K562 (cell line): ENCODE results near the gene VDR. TPM values are rescaled to one million over a fixed set of nuclear protein-coding genes. Genes with fewer than 3 reads are reported as not detected.

ENCODE experiments used
- ATAC-seq: fragments of 200-7000 bp; cut with Tn5 transposase; 3 replicates; pipeline ENCODE4 v1.9.1; 2020; ENCODE audit warnings: moderate library complexity
- BruUV-seq: library from RNA; stranded (reverse); fragments of 400-500 nt; replicated peaks from 2 replicates; lab custom pipeline; 2021; lab: Mats Ljungman, UMichigan
- CTCF ChIA-PET: fragments of 300-600 bp; formaldehyde crosslinking; extraction: SDS; loops from one replicate; lab custom pipeline; 2021; ENCODE audit warnings: low intra/inter-chr PET ratio; lab: Yijun Ruan, JAX
- POLR2A ChIA-PET: fragments of 300-600, 350-650 bp; sonication (Branson Sonifier 250); formaldehyde crosslinking; extraction: SDS; loops from one replicate; lab custom pipeline; 2021; ENCODE audit warnings: antibody characterized with exemption, inconsistent platforms; lab: Yijun Ruan, JAX
- DNase-seq, 4 experiments: peaks; one replicate each; pipeline versions ENCODE4 v3.0.0 to v3.0.0-alpha.2; 2011 to 2018; ENCODE audit warnings: low spot score in 3 of 4, mixed read lengths in 3 of 4; ENCODE audit errors: extremely low read depth in 1 of 4
- FAIRE-seq: peaks from 2 replicates; lab custom pipeline; 2011; peaks lifted over from hg19 to GRCh38; lab: Jason Lieb, UNC
- H2AFZ ChIP-seq: 2 replicates; pipeline ENCODE4 v1.6.0; 2011; ENCODE audit warnings: low read depth, low read length, control low read depth, inconsistent platforms
- H3K27ac ChIP-seq: fragments of 200-600 bp; 3 replicates; pipeline ENCODE4 v1.8.0; 2011; ENCODE audit warnings: low read depth, mild to moderate bottlenecking, control low read depth, inconsistent platforms, low read length, moderate library complexity, mixed read lengths; ENCODE audit errors: extremely low read depth
- H3K27me3 ChIP-seq, 2 experiments: fragments of 300-600 bp in 1 of 2; 2 replicates in 1 of 2; 3 replicates in 1 of 2; pipeline versions ENCODE4 v1.6.0 to v1.8.0; 2011; ENCODE audit warnings: inconsistent platforms in 2 of 2, low read length in 2 of 2, mild to moderate bottlenecking in 1 of 2, mixed read lengths in 1 of 2, moderate library complexity in 1 of 2; ENCODE audit not compliant: control insufficient read depth in 2 of 2, insufficient read depth in 2 of 2
- H3K36me3 ChIP-seq: fragments of 300-600 bp; 3 replicates; pipeline ENCODE4 v1.8.0; 2011; ENCODE audit warnings: mild to moderate bottlenecking, low read length, inconsistent platforms; ENCODE audit not compliant: control insufficient read depth, insufficient read depth
- H3K4me1 ChIP-seq, 2 experiments: fragments of 200-600 bp in 1 of 2; replicated peaks in 1 of 2; 2 replicates in 1 of 2; 3 replicates in 1 of 2; pipeline versions ENCODE4 v1.5.1 to v1.8.0; 2011; ENCODE audit warnings: inconsistent platforms in 2 of 2, low read length in 2 of 2, mild to moderate bottlenecking in 1 of 2, mixed read lengths in 1 of 2, moderate library complexity in 1 of 2; ENCODE audit not compliant: control insufficient read depth in 2 of 2, insufficient read depth in 2 of 2
- H3K4me2 ChIP-seq: 2 replicates; pipeline ENCODE4 v1.6.1; 2011; ENCODE audit warnings: low read length, control low read depth, inconsistent platforms, mixed read lengths; ENCODE audit not compliant: insufficient read depth
- H3K4me3 ChIP-seq: fragments of 200-600 bp; sonication (generic), shearing (Covaris generic); 2 replicates; pipeline ENCODE4 v1.5.1; 2016; ENCODE audit warnings: control low read depth, inconsistent platforms
- H3K79me2 ChIP-seq: fragments of 200-600 bp; 3 replicates; pipeline ENCODE4 v1.8.0; 2011; ENCODE audit warnings: low read length, inconsistent platforms; ENCODE audit not compliant: control insufficient read depth, insufficient read depth
- H3K9ac ChIP-seq, 2 experiments: 2 replicates each; pipeline versions ENCODE4 v1.6.0 to v1.6.1; 2011; ENCODE audit warnings: low read depth in 2 of 2, low read length in 2 of 2, control low read depth in 1 of 2, inconsistent platforms in 1 of 2, mild to moderate bottlenecking in 1 of 2, mixed read lengths in 1 of 2; ENCODE audit not compliant: insufficient read depth in 1 of 2
- H3K9me1 ChIP-seq: one replicate; pipeline ENCODE4 v1.6.0; 2011; ENCODE audit warnings: inconsistent platforms, mild to moderate bottlenecking, low read length, moderate library complexity; ENCODE audit not compliant: control insufficient read depth, insufficient read depth
- H3K9me3 ChIP-seq: replicated peaks from 2 replicates; pipeline ENCODE4 v1.5.1; 2011; ENCODE audit warnings: low read depth, low read length, inconsistent platforms; ENCODE audit not compliant: control insufficient read depth, insufficient read depth
- H4K20me1 ChIP-seq: replicated peaks from 2 replicates; pipeline ENCODE4 v1.6.1; 2011; ENCODE audit warnings: low read length, inconsistent platforms, mixed read lengths; ENCODE audit not compliant: control insufficient read depth, insufficient read depth
- ARID2 ChIP-seq: fragments of 450-650 bp; IDR thresholded peaks from 2 replicates; pipeline ENCODE4 v1.6.1; 2017; ENCODE audit warnings: antibody characterized with exemption, mild to moderate bottlenecking
- E2F6 ChIP-seq, 2 experiments: IDR thresholded peaks; 2 replicates each; pipeline ENCODE4 v1.6.1; 2011; ENCODE audit warnings: borderline replicate concordance in 1 of 2, control low read depth in 1 of 2, low read depth in 1 of 2, low read length in 1 of 2, mild to moderate bottlenecking in 1 of 2, mixed read lengths in 1 of 2, moderate library complexity in 1 of 2; ENCODE audit not compliant: insufficient read depth in 1 of 2, insufficient read length in 1 of 2, poor library complexity in 1 of 2, severe bottlenecking in 1 of 2; ENCODE audit errors: extremely low read depth in 1 of 2
- GATAD2A ChIP-seq: fragments of 450-650 bp; IDR thresholded peaks from 2 replicates; pipeline ENCODE4 v1.6.1; 2017
- KDM1A ChIP-seq, 2 experiments: fragments of 450-650 bp; IDR thresholded peaks; 2 replicates each; pipeline ENCODE4 v1.6.1; 2016; ENCODE audit warnings: mild to moderate bottlenecking in 2 of 2
- MAX ChIP-seq: sonication (generic); formaldehyde crosslinking; IDR thresholded peaks from 2 replicates; pipeline ENCODE4 v1.9.0; 2022; ENCODE audit warnings: mild to moderate bottlenecking, missing genetic modification reagents
- NR2F6 ChIP-seq: fragments of 450-650 bp; formaldehyde crosslinking; IDR thresholded peaks from 2 replicates; pipeline ENCODE4 v1.4.0; 2020; ENCODE audit warnings: mild to moderate bottlenecking
- PHF8 ChIP-seq: fragments of 200-600 bp; sonication (generic); IDR thresholded peaks from 2 replicates; pipeline ENCODE4 v1.6.1; 2012; ENCODE audit warnings: mixed run types, mild to moderate bottlenecking, inconsistent platforms, low read length, moderate library complexity, borderline replicate concordance
- PURB ChIP-seq: sonication (generic); formaldehyde crosslinking; IDR thresholded peaks from 2 replicates; pipeline ENCODE4 v1.9.0; 2021; ENCODE audit warnings: low read depth, mild to moderate bottlenecking, missing genetic modification reagents
- RBM39 ChIP-seq: fragments of 200-400 bp; formaldehyde crosslinking; optimal IDR thresholded peaks from 2 replicates; pipeline ENCODE3; 2018; ENCODE audit warnings: low read depth, low read length
- SETDB1 ChIP-seq: IDR thresholded peaks from one replicate; pipeline ENCODE4 v1.6.1; 2012; ENCODE audit warnings: low read length, control low read depth, inconsistent platforms
- ZBTB2 ChIP-seq: fragments of 450-650 bp; IDR thresholded peaks from 2 replicates; pipeline ENCODE4 v1.6.1; 2016; ENCODE audit warnings: antibody characterized with exemption
- WGBS: fragments of 100-300 bp; shearing (Covaris generic); methylation state at CpG from one replicate; pipeline ENCODE4 v1.1.6; 2016; ENCODE audit warnings: low coverage, mixed read lengths; ENCODE audit not compliant: insufficient coverage; ENCODE audit errors: missing lambda C conversion rate; 5-methylcytosine and 5-hydroxymethylcytosine counted together
- in situ Hi-C: fragments of 300-500 bp; cut with MboI; formaldehyde crosslinking; loops from 4 replicates; pipeline ENCODE4 v1.15.0; 2018; ENCODE audit warnings: inconsistent platforms, mixed read lengths
- intact Hi-C: fragments of 100-400 bp; cut with micrococcal nuclease; formaldehyde crosslinking; loops from 2 replicates; pipeline ENCODE4 v1.14.2; 2022
- polyA plus RNA-seq, 8 experiments: library from polyadenylated mRNA; depleted of rRNA in 4 of 8; stranded (reverse) in 5 of 8; unstranded in 3 of 8; fragments of >200 nt; fragmentation: Nextera tagmentation in 2 of 8; fragmentation: Illumina TruSeq in 1 of 8; extraction: Ambion mirVana in 2 of 8; extraction: Trizol in 1 of 8; gene quantifications; 2 replicates each; pipeline versions ENCODE4 v1.2.1 to v1.2.3, GENCODE V29; 2011 to 2014; ENCODE audit warnings: inconsistent platforms in 1 of 8, missing spikeins in 1 of 8
- total RNA-seq, 7 experiments: library from RNA; depleted of rRNA in 6 of 7; stranded (reverse); fragments of >200 nt in 6 of 7; fragmentation: Illumina TruSeq in 2 of 7; extraction: Trizol in 2 of 7; gene quantifications; 2 replicates each; pipeline versions ENCODE4 v1.2.1 to v1.2.3, GENCODE V29; 2011 to 2021; ENCODE audit warnings: low replicate concordance in 1 of 7

The VDR gene
- total and polyA plus RNA-seq, 9 of the 15 experiments (the other 6 are each of a cell fraction or from before 2014, with no cell fraction given): 0.61 to 4.8 (median 2.0) TPM

GRCh38 chr12:47931187-47931586 is 26.4 kb upstream of the VDR start:
- H3K79me2 ChIP-seq: no peaks in the 10 kb centered on the region
- no peak overlapping the region for H3K9ac ChIP-seq
- no peaks in the 10 kb centered on the region for H3K9me3 ChIP-seq
- no peak for TF ChIP-seq MAX (CRISPR knock-in tag)
- TF ChIP-seq GATAD2A: no peak
- no peak for TF ChIP-seq SETDB1
- no peak for TF ChIP-seq PURB
- no peak for TF ChIP-seq RBM39
- no peak for TF ChIP-seq NR2F6 (CRISPR knock-in tag)
- TF ChIP-seq E2F6 (IDR thresholded peaks at IDR 0.05; ENCODE audit: borderline replicate concordance in 1 of 2, extremely low read depth in 1 of 2, insufficient read depth in 1 of 2, insufficient read length in 1 of 2, low read depth in 1 of 2, low read length in 1 of 2, poor library complexity in 1 of 2, severe bottlenecking in 1 of 2): no peak
- TF ChIP-seq KDM1A (IDR thresholded peaks at IDR 0.05): no peak
- no peak for TF ChIP-seq ZBTB2
- TF ChIP-seq PHF8: no peak
- TF ChIP-seq ARID2: no peak
- no peaks in the 10 kb centered on the region for H3K9me1 ChIP-seq
- no peaks in the 10 kb centered on the region for H3K36me3 ChIP-seq
- in situ Hi-C loops (no loop called here), intact Hi-C loops (no loop called here)
- POLR2A ChIA-PET: no interaction called here
- H3K4me3 ChIP-seq: no peak overlapping the region
- 0% methylated on average over 1 of the region's 1 CpG for WGBS
- H3K27ac ChIP-seq: no peak overlapping the region
- no peak for DNase-seq
- no peak overlapping the region for H2AFZ ChIP-seq
- no peaks in the 10 kb centered on the region; the same call in 1 of the 2 replicates for H4K20me1 ChIP-seq
- H3K27me3 ChIP-seq: peaks cover 23 to 58% of the 10 kb centered on the region in 2 experiments
- H3K4me1 ChIP-seq: peaks cover 0 to 6% of the 10 kb centered on the region in 2 experiments; a peak in 1 of 5 replicates
- ATAC-seq: no peak
- no peak overlapping the region for H3K4me2 ChIP-seq
- BruUV-seq: no TSS peak
- no peak for FAIRE-seq
- CTCF ChIA-PET: no interaction called here
